GM23248 (cell line): ENCODE measurements around the gene RBM4B. TPM values are rescaled to one million over a fixed set of nuclear protein-coding genes. Genes with fewer than 3 reads are reported as not detected.

Source experiments
- DNase-seq: peaks from one replicate; pipeline ENCODE4 v3.0.0-alpha.2; 2015
- H2AFZ ChIP-seq: fragments of 200-600 bp; sonication (generic); 2 replicates; pipeline ENCODE4 v1.6.1; 2016; ENCODE audit warnings: antibody characterized with exemption
- H3F3A ChIP-seq: fragments of 200-600 bp; sonication (generic); 2 replicates; pipeline ENCODE4 v1.6.1; 2016; ENCODE audit warnings: mild to moderate bottlenecking, antibody characterized with exemption, mixed run types; ENCODE audit not compliant: insufficient read depth
- H3K27ac ChIP-seq: fragments of 200-600 bp; sonication (generic); 2 replicates; pipeline ENCODE4 v1.5.1; 2016; ENCODE audit warnings: mild to moderate bottlenecking
- H3K27me3 ChIP-seq: fragments of 200-600 bp; sonication (generic); replicated peaks from 2 replicates; pipeline ENCODE4 v1.6.1; 2016; ENCODE audit warnings: mild to moderate bottlenecking; ENCODE audit not compliant: insufficient read depth
- H3K36me3 ChIP-seq: fragments of 200-600 bp; sonication (generic); 2 replicates; pipeline ENCODE4 v1.6.1; 2016; ENCODE audit warnings: low read depth, mild to moderate bottlenecking
- H3K4me1 ChIP-seq: fragments of 200-600 bp; sonication (generic); 2 replicates; pipeline ENCODE4 v1.6.1; 2016; ENCODE audit warnings: mild to moderate bottlenecking; ENCODE audit not compliant: insufficient read depth
- H3K4me2 ChIP-seq: fragments of 200-600 bp; sonication (generic); one replicate; pipeline ENCODE4 v1.6.1; 2016; ENCODE audit warnings: mild to moderate bottlenecking; ENCODE audit not compliant: unreplicated experiment
- H3K4me3 ChIP-seq: fragments of 200-600 bp; sonication (generic); 2 replicates; pipeline ENCODE4 v1.5.1; 2016; ENCODE audit warnings: mild to moderate bottlenecking
- H3K79me2 ChIP-seq: fragments of 200-600 bp; sonication (generic); 2 replicates; pipeline ENCODE4 v1.6.1; 2016; ENCODE audit warnings: mild to moderate bottlenecking; ENCODE audit not compliant: insufficient read depth
- H3K9ac ChIP-seq: fragments of 200-600 bp; sonication (generic); 2 replicates; pipeline ENCODE4 v1.6.1; 2016; ENCODE audit warnings: mild to moderate bottlenecking
- H3K9me2 ChIP-seq: fragments of 200-600 bp; sonication (generic); 2 replicates; pipeline ENCODE4 v1.6.1; 2016; ENCODE audit warnings: mixed run types, mild to moderate bottlenecking, moderate library complexity; ENCODE audit not compliant: insufficient read depth
- H3K9me3 ChIP-seq: fragments of 200-600 bp; sonication (generic); one replicate; pipeline ENCODE4 v1.6.1; 2017; ENCODE audit warnings: low read depth
- H4K20me1 ChIP-seq: fragments of 200-600 bp; sonication (generic); 2 replicates; pipeline ENCODE4 v1.6.0; 2016; ENCODE audit not compliant: insufficient read depth
- EZH2 ChIP-seq: fragments of 200-600 bp; sonication (generic); IDR thresholded peaks from 2 replicates; pipeline ENCODE4 v1.6.1; 2018; ENCODE audit warnings: antibody characterized with exemption, mild to moderate bottlenecking; ENCODE audit not compliant: insufficient read depth, poor library complexity, severe bottlenecking
- EZH2phosphoT487 ChIP-seq: fragments of 200-600 bp; sonication (generic); IDR thresholded peaks from 2 replicates; pipeline ENCODE4 v1.6.1; 2018; ENCODE audit warnings: antibody characterized with exemption, moderate library complexity, mild to moderate bottlenecking, low read depth; ENCODE audit not compliant: insufficient read depth
- WGBS, 2 experiments: methylation state at CpG; one replicate each; pipeline ENCODE4 v1.1.6; 2015 to 2017; ENCODE audit warnings: low lambda C conversion rate in 2 of 2, low coverage in 1 of 2; ENCODE audit errors: missing lambda C conversion rate in 2 of 2; 5-methylcytosine and 5-hydroxymethylcytosine counted together
- in situ Hi-C: fragments of 300-500 bp; cut with MboI; formaldehyde crosslinking; loops from 2 replicates; pipeline ENCODE4 v1.15.0; 2020
- polyA plus RNA-seq: library from polyadenylated mRNA; unstranded; fragments of >200 nt; fragmentation: Nextera tagmentation; extraction: Ambion mirVana; gene quantifications from 2 replicates; pipeline ENCODE4 v1.2.1, GENCODE V29; 2016
- small RNA-seq: library from RNA; depleted of rRNA; stranded (forward); fragments of <200 nt; gene quantifications from one replicate; pipeline ENCODE3, GENCODE V24; 2014; ENCODE audit warnings: low read depth, low replicate concordance
- total RNA-seq: library from RNA; depleted of rRNA; stranded (reverse); fragments of >200 nt; shearing (Covaris generic); gene quantifications from 2 replicates; pipeline ENCODE4 v1.2.3, GENCODE V29; 2014; rRNA removed

The RBM4B gene
- total and polyA plus RNA-seq, 2 experiments from 2014 or later, result 18.5 to 23.4 TPM

DNA sequence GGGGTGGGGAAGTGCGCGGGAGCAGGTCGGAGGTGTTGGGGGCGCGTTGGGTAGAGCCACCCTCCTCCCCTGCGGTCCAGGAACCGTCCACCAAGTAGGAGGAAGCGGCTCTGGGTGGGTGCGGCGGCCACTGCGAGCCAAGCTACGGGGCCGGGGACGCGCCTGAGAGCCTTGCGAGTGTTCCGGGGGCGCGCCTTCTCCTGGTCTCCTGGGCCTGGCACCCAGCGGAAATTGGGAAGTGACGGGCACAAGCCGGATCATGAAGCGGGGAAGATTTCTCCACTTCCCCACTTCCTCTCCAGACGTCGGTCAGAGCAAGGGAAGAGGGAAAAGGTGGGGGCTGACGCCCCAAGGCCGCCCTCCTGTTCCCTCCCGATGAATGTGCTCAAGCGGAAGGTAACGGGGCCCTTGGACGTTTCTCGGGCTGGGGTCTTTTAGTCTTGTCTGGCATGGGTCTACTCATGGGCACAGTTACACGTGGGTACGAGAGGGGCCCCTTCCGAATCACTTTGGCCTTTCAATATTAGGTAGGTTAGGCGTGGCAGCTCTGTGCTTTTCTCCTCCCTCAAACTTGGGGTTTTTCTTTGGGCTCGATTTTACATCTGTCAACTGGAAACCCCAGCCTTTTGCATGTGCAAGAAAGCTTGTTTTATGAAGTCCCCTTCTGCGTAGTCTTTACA is 60.4 kb downstream of the RBM4B start:
- Histone ChIP-seq H4K20me1 (peaks cover 22% of the 10 kb centered on the region), H3K9me3 (no peaks in the 10 kb centered on the region), H3K4me2 (peak overlapping the region; percentile 99), H3F3A (peaks cover 29% of the 10 kb centered on the region), H3K4me1 (peaks cover 30% of the 10 kb centered on the region), H3K9me2 (no peaks in the 10 kb centered on the region), H3K79me2 (peaks cover 68% of the 10 kb centered on the region), H3K9ac (peak overlapping the region; percentile 96), H3K27ac (peak overlapping the region; percentile 97), H2AFZ (no peak overlapping the region), H3K36me3 (peaks cover 6% of the 10 kb centered on the region; the same call in 1 of the 2 replicates), H3K27me3 (no peaks in the 10 kb centered on the region), H3K4me3 (peak overlapping the region; percentile 89)
- no peak for TF ChIP-seq EZH2phosphoT487
- no peak for TF ChIP-seq EZH2
- in situ Hi-C loops, result no loop called here
- 1% methylated on average over 30 to 34 of the region's 38 CpGs for WGBS, 2 experiments
- DNase-seq, result peak; percentile 91

DNA sequence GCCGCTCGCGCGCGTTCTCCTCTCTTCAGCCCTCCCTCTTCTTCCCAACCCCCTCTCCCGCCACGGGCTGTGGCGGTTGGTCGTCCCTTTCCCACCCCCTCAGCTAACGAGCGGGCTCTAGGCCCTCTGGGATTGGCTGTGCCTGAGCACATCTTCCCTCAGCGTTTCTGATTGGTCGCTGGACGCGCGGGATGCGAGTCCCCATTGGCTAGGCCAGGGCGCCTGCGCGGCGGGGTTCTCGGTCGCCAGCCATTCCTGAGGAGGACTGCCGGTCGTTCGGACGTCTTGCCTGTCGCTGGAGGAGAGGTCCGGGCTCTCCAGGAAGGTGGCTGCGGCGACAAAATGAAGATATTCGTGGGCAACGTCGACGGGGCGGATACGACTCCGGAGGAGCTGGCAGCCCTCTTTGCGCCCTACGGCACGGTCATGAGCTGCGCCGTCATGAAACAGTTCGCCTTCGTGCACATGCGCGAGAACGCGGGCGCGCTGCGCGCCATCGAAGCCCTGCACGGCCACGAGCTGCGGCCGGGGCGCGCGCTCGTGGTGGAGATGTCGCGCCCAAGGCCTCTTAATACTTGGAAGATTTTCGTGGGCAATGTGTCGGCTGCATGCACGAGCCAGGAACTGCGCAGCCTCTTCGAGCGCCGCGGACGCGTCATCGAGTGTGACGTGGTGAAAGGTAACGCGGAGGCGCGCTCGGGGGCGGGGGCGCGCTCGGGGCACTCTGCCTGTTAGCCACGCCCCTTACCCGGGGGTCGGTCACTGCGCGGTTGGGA is 61.1 kb downstream of the RBM4B start, which contains the start of gene RBM14:
Gene RBM14, plus strand, starts transcription at position 252 of the 776 bp plus-strand sequence. Its CDS starts 91 bp downstream, at position 343.
- H3K9me3 ChIP-seq, result no peaks in the 10 kb centered on the region
- in situ Hi-C loops, result no loop called here
- peak within 1 kb of the TSS; percentile 96 for H3K9ac ChIP-seq
- no peaks in the 10 kb centered on the region for H3K9me2 ChIP-seq
- TF ChIP-seq EZH2, result no peak
- no peak for TF ChIP-seq EZH2phosphoT487
- H3K4me2 ChIP-seq, result peak within 1 kb of the TSS; percentile 99
- H3K27ac ChIP-seq, result peak within 1 kb of the TSS; percentile 97
- H3K4me1 ChIP-seq, result peaks cover 30% of the 10 kb centered on the region
- H3K36me3 ChIP-seq, result no peaks in the 10 kb centered on the region
- H3K4me3 ChIP-seq, result peak within 1 kb of the TSS; percentile 89
- 0 to 2% methylated on average over 72 to 90 of the region's 90 CpGs for WGBS, 2 experiments
- H4K20me1 ChIP-seq, result peaks cover 15% of the 10 kb centered on the region
- H3K79me2 ChIP-seq, result peaks cover 60% of the 10 kb centered on the region
- no peaks in the 10 kb centered on the region for H3K27me3 ChIP-seq
- DNase-seq, result peak; percentile 100
- peaks cover 29% of the 10 kb centered on the region for H3F3A ChIP-seq
- H2AFZ ChIP-seq, result peak within 1 kb of the TSS; percentile 86

Small RNAs within 50 kb of the gene (small RNA-seq; reads per million reads assigned to genes)
- not detected for gene RN7SL12P
- not detected for gene RNU4-39P

Other genes with a start within 250 kb of the RBM4B start
- gene MRPL11, start 239.0 kb downstream of the RBM4B start, total RNA-seq, result 36.7 and 53.5 TPM in 2 replicates
- gene MRPL11, start 239.0 kb downstream of the RBM4B start, polyA plus RNA-seq, result 75.7 and 76.6 TPM in 2 replicates
- gene PELI3, start 211.0 kb downstream of the RBM4B start, total RNA-seq, result 8.1 and 10.5 TPM in 2 replicates
- gene PELI3, start 211.0 kb downstream of the RBM4B start, polyA plus RNA-seq, result 5.3 and 5.8 TPM in 2 replicates
- 50.8 and 64.1 TPM in 2 replicates for gene DPP3, start 197.5 kb downstream of the RBM4B start, total RNA-seq
- 33.5 and 34.7 TPM in 2 replicates for gene DPP3, start 197.5 kb downstream of the RBM4B start, polyA plus RNA-seq
- gene BBS1, start 167.3 kb downstream of the RBM4B start, total RNA-seq, result 39.1 and 58.8 TPM in 2 replicates
- gene BBS1, start 167.3 kb downstream of the RBM4B start, polyA plus RNA-seq, result 20.2 and 23.0 TPM in 2 replicates
- 20.8 and 27.3 TPM in 2 replicates for gene ZDHHC24, start 131.8 kb downstream of the RBM4B start, total RNA-seq
- 22.3 and 23.5 TPM in 2 replicates for gene ZDHHC24, start 131.8 kb downstream of the RBM4B start, polyA plus RNA-seq
- gene ACTN3, start 131.0 kb downstream of the RBM4B start, total RNA-seq, result not detected in 2 replicates
- gene ACTN3, start 131.0 kb downstream of the RBM4B start, polyA plus RNA-seq, result not detected in 2 replicates
- gene CTSF, start 109.3 kb downstream of the RBM4B start, total RNA-seq, result 67.7 and 72.6 TPM in 2 replicates
- gene CTSF, start 109.3 kb downstream of the RBM4B start, polyA plus RNA-seq, result 53.6 and 59.2 TPM in 2 replicates
- gene CCDC87, start 84.8 kb downstream of the RBM4B start, total RNA-seq, result 0.11 and 0.13 TPM in 2 replicates
- 0.39 and 0.40 TPM in 2 replicates for gene CCDC87, start 84.8 kb downstream of the RBM4B start, polyA plus RNA-seq
- 28.0 and 29.5 TPM in 2 replicates for gene CCS, start 84.7 kb downstream of the RBM4B start, total RNA-seq
- 44.1 and 44.2 TPM in 2 replicates for gene CCS, start 84.7 kb downstream of the RBM4B start, polyA plus RNA-seq
- gene RBM14, start 61.3 kb downstream of the RBM4B start, total RNA-seq, result 23.5 and 28.4 TPM in 2 replicates
- gene RBM14, start 61.3 kb downstream of the RBM4B start, polyA plus RNA-seq, result 40.6 and 42.6 TPM in 2 replicates
- 79.0 and 81.4 TPM in 2 replicates for gene RBM4, start 39.2 kb downstream of the RBM4B start, total RNA-seq
- gene RBM4, start 39.2 kb downstream of the RBM4B start, polyA plus RNA-seq, result 121 and 125 TPM in 2 replicates
- gene SPTBN2, start 51.3 kb upstream of the RBM4B start, total RNA-seq, result 0.13 and 0.22 TPM in 2 replicates
- 0.13 TPM in 1 of 2 replicates, not detected in the other for gene SPTBN2, start 51.3 kb upstream of the RBM4B start, polyA plus RNA-seq
- gene RCE1, start 165.6 kb upstream of the RBM4B start, total RNA-seq, result 10.0 and 19.2 TPM in 2 replicates
- 15.9 and 16.6 TPM in 2 replicates for gene RCE1, start 165.6 kb upstream of the RBM4B start, polyA plus RNA-seq
- gene LRFN4, start 179.2 kb upstream of the RBM4B start, total RNA-seq, result 38.3 and 42.2 TPM in 2 replicates
- 5.4 and 5.9 TPM in 2 replicates for gene LRFN4, start 179.2 kb upstream of the RBM4B start, polyA plus RNA-seq